GM19452 (cell line): ENCODE measurements around the gene TRIM50.
"Not testable (repeated sequence)": the region's sequence is repeated elsewhere in the genome, so short reads cannot be mapped to it uniquely, and the experiment has no call there.

ENCODE experiments used
- ATAC-seq: cut with Tn5 transposase; IDR thresholded peaks from one replicate; pipeline ENCODE4 v1.9.1; 2021; ENCODE audit not compliant: unreplicated experiment

Gene TRIM50

GRCh38 chr7:73316521-73316920, 11.4 kb downstream of the TRIM50 start:
- ATAC-seq: no peak

GRCh38 chr7:73314271-73314670, 13.6 kb downstream of the TRIM50 start:
- no peak for ATAC-seq

- no peak for ATAC-seq
These were observed 14.4 kb downstream of the TRIM50 start for GRCh38 chr7:73313521-73313906.

- ATAC-seq: no peak
These were observed 14.9 kb downstream of the TRIM50 start for GRCh38 chr7:73312831-73313520.

- not testable (repeated sequence) for ATAC-seq
These were observed 16.5 kb downstream of the TRIM50 start for GRCh38 chr7:73311421-73311820.

- ATAC-seq: peak; percentile 93
These were observed 19.1 kb downstream of the TRIM50 start, which contains the start of gene NSUN5 for GRCh38 chr7:73308665-73309214. Gene NSUN5, minus strand, starts transcription at chr7:73308826. Its CDS starts 36 bp downstream, at chr7:73308790.

GRCh38 chr7:73308074-73308664, 19.7 kb downstream of the TRIM50 start:
- peak; percentile 37 for ATAC-seq

GRCh38 chr7:73307436-73307835, 20.4 kb downstream of the TRIM50 start:
- no peak for ATAC-seq

GRCh38 chr7:73304612-73305387, 23.1 kb downstream of the TRIM50 start:
- ATAC-seq: not testable (repeated sequence)

- no peak for ATAC-seq
These were observed 23.8 kb downstream of the TRIM50 start for GRCh38 chr7:73304071-73304470.

GRCh38 chr7:73303546-73303945, 24.3 kb downstream of the TRIM50 start:
- ATAC-seq: no peak

- not testable (repeated sequence) for ATAC-seq
These were observed 25.0 kb downstream of the TRIM50 start for GRCh38 chr7:73302846-73303245.

- ATAC-seq: not testable (repeated sequence)
These were observed 26.8 kb downstream of the TRIM50 start for GRCh38 chr7:73301108-73301507.

- ATAC-seq: not testable (repeated sequence)
These were observed 28.1 kb downstream of the TRIM50 start for GRCh38 chr7:73299812-73300211.

GRCh38 chr7:73297706-73298105, 30.2 kb downstream of the TRIM50 start:
- not testable (repeated sequence) for ATAC-seq

- ATAC-seq: not testable (repeated sequence)
These were observed 30.6 kb downstream of the TRIM50 start for GRCh38 chr7:73297235-73297634.

GRCh38 chr7:73277210-73277609, 50.7 kb downstream of the TRIM50 start:
- not testable (repeated sequence) for ATAC-seq

GRCh38 chr7:73267813-73268212, 60.1 kb downstream of the TRIM50 start:
- ATAC-seq: not testable (repeated sequence)

- ATAC-seq: peak; percentile 72
These were observed 61.0 kb downstream of the TRIM50 start for GRCh38 chr7:73266719-73267368.
